Activated CD4-positive, alpha-beta T cell treated with anti-CD3 and anti-CD28 coated beads for 1 hour (primary cell): ENCODE results near the gene CABLES1.
"Not testable (repeated sequence)": the region's sequence is repeated elsewhere in the genome, so short reads cannot be mapped to it uniquely, and the experiment has no call there.

ENCODE experiments used
- DNase-seq: peaks from one replicate; pipeline ENCODE4 v3.0.0-alpha.2; 2020

The CABLES1 gene, protein sequence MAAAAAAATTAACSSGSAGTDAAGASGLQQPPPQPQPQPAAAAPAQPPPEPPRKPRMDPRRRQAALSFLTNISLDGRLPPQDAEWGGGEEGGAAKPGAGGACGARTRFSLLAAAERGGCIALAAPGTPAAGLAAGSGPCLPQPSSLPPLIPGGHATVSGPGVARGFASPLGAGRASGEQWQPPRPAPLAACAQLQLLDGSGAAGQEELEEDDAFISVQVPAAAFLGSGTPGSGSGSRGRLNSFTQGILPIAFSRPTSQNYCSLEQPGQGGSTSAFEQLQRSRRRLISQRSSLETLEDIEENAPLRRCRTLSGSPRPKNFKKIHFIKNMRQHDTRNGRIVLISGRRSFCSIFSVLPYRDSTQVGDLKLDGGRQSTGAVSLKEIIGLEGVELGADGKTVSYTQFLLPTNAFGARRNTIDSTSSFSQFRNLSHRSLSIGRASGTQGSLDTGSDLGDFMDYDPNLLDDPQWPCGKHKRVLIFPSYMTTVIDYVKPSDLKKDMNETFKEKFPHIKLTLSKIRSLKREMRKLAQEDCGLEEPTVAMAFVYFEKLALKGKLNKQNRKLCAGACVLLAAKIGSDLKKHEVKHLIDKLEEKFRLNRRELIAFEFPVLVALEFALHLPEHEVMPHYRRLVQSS

DNA sequence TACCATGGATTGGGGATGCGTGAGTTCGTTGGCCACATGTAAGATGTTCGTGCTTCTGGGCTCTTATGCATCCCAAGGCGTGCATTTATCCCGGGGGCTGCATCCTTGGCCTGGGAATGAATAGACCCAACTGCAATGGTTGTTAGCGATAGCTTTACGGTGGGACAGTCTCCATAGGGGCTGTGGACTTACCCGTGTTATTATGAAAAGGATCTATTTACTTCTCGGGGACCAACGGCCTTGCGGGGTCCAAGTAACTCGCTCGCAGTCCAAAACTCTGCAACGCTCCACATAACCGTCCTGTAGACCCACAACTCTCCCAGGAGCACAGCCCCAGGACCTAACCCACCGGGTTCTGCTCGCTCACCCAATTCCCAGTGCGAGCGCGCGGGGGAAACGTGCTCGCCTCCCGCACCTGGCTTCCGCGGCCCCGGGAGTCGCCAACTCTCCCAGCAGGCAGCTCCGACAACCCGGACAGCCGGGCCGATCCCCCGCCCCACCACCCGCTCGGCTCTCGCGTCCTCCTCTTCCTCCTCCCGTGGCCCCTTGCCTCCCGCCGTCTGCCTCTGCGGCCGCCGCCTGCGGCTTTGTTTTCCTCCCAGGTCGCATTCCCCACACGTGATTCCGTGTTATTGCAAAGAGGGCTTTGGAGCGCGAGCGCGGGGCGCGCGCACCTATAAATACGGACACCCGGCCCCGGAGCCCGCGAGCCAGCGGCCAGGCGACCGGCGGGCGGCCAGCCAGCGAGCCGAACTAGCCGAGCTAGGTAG lies at the start of gene CABLES1:
Gene CABLES1 (plus strand): TSS at position 706 of the 770 bp plus-strand sequence. CDS start 278 bp downstream, outside the sequence.
- no peak for DNase-seq

DNA sequence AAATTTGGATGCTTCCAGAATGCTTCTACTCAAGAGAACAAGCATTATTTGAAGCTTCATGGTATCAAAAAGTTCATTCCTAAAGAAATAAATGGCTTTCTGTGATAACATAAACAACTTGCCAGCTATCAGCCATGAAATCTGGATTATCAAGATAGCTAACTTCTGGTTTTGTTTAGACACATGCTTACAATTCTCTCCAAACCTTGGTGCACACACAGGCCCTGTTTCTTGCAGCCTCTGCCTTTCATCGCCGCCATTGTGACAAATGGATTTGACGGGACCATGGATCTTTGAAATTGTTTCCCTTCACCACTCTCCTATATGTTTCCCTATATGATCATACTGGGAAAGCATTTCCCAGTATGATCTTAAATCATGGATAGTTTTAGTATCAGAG lies 47.9 kb upstream of the CABLES1 start:
- DNase-seq: no peak

DNA sequence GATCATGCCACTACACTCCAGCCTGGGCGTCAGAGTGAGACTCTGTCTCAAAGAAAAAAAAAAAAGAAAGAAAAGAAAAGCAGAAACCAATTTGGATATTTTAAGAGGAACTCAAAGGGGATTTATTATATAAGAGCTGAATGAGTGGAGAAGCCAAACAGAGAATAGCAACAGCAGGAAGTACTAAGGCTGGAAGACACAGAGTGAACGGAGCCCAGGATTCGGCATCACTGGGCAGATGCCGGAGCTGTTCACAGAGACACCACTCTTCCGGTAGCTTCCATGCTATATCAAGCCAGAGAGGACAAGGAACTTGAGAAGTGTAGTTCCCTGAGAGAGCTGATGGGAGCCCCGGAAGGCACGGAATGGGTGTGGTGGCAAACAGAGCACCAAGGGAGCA lies 47.0 kb upstream of the CABLES1 start:
- no peak for DNase-seq

DNA sequence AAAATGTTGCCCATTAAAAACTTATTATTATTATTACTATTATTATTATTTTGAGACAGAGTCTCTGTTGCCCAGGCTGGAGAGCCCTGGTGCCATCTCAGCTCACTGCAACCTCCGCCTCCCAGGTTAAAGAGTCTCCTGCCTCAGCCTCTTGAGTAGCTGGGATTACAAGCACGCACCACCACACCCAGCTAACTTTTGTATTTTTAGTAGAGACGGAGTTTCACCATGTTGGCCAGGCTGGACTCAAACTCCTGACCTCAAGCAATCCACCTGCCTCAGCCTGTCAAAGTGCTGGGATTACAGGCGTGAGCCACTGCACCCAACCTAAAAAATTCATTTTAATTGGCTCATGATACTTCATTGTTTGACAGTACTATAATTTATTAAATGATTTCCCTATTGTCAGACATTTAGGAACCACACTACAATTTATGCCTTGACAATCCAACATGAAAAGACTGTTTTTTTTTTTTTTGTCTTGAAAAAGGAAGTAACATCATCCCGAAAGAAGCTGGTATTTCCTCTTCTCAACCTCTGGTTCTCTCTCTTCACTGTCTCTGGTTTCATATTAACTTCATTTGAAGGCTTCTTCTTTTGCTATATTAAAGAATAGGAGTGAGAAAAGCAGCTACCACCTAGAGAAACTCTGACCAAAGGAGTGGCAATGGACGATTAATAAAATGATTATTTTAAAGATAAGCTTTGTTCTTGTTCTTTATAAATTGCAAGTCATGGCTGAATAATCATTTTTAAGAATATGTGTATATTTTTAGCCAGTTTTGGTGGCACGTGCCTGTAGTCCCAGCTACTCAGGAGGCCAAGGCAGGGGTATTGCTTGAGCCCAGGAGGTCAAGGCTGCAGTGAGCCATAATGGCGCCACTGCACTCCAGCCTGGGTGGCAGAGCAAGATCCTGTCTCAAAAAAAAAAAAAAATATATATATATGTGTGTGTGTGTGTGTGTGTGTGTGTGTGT lies 44.0 kb upstream of the CABLES1 start:
- DNase-seq: not testable (repeated sequence)

DNA sequence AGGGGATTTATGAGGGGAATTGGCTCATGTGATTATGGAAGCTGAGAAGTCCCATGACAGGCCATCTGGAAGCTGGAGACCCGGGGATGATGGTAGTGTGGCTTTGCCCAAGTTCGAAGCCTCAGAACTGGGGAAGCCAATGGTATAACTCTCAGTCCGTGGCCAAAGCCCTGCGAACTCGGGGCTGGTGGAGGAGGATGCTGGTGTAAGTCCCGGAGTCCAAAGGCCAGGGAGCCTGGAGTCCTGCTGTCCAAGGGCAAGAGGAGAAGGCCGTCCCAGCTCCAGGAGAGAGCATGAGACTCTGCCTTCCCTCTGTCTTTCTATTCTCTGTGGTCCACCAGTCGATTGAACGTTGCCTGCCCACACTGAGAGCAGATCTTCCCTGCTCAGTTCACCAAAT lies 43.2 kb upstream of the CABLES1 start:
- DNase-seq: no peak

DNA sequence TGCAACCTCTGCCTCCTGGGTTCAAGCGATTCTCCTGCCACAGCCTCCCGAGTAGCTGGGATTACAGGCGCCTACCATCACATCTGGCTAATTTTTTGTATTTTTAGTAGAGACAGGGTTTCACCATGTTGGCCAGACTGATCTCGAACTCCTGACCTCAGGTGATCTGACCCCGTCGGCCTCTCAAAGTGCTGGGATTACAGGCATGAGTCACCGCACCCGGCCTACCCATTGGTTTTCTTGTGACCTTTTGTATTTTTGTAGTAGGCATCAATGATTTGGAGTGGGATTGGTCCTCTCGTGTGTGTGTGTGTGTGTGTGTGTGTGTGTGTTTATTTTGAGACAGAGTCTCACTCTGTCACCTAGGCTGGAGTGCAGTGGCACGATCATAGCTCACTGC lies 42.2 kb upstream of the CABLES1 start:
- DNase-seq: not testable (repeated sequence)

DNA sequence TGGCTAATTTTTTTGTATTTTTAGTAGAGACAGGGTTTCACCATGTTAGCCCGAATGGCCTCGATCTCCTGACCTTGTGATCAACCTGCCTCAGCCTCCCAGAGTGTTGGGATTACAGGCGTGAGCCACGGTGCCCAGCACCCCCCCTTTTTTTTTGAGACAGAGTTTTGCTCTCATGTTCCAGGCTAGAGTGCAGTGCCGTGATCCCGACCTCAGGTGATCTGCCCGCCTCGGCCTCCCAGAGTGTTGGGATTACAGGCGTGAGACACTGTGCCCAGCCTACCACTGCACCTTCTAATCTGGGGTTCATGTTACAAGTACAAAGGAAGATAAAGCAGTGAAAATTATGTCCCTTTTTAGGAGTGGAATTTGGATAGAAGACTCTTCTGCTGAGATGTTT lies 41.5 kb upstream of the CABLES1 start:
- no peak for DNase-seq

DNA sequence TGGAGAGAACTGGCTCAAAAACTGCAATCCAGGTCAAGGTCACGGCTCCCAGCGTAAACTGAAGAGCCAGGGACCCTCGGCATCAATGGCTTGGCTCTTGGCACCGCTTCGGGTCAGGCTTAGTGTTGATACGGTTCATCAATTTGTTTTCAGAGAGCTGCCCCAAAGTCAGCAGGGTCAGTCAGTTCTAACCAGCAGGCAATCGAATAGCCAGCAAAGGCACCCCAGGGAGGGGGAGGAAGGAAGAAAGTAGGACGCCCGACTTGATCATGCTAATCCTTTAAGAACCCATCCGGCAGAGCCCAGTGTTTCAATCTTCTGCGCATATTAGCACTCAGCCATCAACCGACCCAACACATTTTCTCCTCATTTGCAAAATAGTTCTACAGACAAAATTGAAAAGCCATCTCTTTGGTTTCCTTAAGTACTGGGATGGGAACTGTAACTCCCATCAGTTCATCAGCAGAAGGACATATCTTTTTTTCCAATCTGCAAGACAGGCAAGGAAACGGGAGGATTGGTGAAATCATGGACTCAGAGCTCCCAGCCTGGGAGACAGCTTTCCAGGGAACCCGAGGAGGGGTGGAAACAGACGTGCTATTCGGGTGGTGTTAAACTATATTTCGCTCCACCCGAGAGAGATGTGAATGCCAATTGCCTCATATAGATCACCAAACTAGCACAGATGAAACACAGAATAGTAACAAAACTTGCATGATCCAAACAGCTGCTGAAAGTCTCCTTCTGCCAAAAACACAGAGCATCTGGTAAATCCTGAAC lies 40.7 kb upstream of the CABLES1 start:
- DNase-seq: no peak

DNA sequence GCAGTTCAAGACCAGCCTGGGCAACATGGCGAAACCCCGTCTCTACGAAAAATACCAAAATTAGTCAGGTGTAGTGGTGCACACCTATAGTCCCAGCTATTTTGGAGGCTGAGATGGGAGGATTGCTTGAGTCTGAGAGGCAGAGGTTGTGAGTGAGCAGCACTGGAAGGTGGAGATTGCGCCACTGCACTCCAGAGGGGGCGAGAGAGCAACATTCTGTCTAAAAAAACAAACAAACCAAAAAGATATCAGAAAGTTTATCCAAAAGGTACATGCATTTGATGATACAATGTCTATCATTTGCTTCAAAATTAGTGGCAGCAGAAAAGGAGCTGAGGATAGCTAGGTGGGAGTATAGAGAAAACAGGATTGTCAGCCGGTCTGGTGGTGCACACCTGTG lies 39.8 kb upstream of the CABLES1 start:
- no peak for DNase-seq

DNA sequence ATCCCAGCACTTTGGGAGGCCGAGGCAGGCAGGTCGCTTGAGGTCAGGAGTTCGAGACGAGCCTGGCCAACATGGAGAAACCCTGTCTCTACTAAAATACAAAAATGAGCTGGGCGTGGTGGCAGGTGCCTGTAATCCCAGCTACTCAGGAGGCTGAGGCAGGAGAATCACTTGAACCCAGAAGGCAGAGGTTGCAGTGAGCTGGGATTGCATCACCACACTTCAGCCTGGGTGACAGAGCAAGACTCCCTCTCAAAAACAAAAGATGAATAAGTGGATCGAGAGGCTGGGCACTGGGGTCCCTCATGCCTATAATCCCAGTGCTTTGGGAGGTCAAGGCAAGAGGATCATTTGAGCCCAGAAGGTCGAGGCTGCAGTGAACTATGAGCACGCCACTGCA lies 38.3 kb upstream of the CABLES1 start:
- not testable (repeated sequence) for DNase-seq

DNA sequence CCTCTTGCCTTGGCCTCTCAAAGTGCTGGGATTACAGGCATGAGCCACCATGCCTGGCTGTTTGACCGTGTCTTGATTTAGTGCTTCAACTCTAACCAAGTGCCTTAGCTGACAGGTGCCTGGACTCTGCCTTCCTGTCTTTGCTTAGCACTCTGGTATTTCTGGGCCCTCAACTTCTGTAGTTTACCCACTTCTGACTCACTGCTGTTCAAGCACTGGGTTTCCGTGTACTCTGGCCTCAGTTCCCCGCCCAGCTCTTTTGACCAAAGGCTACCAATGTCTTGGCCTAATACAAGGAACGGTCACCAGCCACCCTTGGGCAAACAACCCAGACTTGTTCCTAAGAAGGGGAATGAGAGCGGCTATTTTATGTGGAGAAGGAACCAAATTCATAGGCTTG lies 35.7 kb upstream of the CABLES1 start:
- DNase-seq: no peak

DNA sequence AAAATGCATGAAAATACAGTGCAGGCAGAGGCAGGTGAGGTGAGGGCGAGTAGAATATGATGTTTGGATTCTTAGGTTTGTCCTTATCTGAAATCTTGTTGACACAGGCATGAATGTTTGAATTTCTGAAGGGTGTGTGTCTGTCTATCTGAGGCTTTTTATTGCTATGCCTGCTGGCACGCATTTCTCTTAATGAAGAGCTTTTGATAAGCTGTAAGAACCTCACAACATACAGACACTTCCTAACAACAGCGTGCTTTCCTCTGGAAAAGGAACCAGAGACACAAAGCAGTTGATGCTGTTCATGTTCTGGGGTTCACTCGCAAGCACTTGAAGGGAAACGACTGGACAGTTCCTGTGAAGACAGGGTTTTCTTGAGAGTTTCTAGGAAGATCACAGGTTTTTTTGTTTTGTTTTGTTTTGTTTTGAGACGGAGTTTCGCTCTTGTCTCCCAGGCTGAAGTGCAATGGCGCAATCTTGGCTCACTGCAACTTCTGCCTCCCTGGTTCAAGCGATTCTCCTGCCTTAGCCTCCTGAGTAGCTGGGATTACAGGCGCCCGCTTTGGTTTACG lies 33.3 kb upstream of the CABLES1 start:
- DNase-seq: no peak

DNA sequence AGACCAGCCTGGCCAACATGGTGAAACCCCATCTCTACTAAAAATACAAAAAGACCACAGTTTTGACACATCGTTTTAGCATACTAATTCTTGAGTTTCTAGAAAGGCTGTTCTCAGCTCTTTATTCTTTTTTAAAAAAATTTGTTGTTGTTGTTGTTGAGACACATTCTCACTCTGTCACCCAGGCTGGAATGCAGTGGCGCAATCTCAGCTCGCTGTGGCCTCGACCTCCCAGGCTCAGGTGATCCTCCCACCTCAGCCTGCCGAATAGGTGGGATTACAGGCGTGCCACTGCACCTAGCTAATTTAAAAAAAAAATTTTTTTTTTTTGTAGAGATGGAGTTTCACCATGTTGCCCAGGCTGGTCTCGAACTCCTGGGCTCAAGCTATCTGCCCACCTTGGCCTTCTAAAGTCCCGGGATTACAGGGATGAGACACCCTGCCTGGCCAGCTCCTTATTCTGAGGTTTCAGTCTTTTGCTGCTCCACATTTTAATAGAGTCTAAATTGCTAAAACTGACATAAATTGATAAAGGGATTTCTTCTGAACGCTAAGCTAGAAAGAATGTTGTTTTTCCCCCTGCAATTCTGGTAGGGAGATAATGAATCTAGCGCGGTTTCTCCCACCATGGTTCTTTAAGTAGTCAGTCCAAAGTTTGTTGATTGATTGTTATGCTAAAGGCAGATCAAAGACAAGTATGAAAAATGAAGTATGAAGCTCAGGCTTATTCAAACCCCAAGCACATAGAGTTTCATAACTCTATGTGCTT lies 32.6 kb upstream of the CABLES1 start:
- DNase-seq: no peak

DNA sequence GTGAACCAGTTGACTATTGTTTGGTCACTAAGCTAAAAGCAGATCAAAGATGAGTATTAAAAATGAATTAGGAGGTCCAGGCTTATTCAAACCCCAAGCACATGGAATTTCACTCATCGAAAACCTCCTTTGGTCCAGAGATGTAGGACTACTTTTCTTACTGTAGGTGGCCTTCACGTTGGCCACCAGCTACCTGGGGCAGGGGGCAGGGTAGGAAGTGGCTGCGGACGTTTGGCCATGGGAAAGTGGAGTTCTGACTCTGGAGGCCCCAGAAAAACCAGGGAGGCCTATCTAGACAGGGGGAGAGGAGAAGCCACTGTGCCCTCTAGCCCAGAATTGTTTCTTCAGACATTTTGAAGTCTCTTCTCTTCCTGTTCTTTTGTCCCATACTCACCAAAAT lies 31.8 kb upstream of the CABLES1 start:
- DNase-seq: no peak

DNA sequence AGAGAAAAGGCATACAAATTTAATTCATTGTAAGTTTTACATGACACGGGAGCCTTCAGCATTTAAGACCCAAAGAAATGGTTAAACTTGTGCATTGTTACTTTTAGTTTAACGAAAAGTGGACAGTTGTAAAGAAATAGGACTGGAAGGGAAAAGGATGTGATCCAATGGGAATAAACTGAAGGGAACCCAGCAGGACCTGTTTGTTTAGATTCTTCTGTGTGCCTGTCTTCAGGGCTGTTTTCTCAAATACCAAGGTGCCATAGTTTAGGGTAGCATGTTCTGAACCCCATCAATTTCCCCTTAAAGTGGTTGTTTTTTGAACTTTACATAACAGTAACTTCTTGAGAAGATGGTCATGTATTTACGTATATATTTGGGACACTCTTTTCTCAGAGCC lies 30.3 kb upstream of the CABLES1 start:
- no peak for DNase-seq

DNA sequence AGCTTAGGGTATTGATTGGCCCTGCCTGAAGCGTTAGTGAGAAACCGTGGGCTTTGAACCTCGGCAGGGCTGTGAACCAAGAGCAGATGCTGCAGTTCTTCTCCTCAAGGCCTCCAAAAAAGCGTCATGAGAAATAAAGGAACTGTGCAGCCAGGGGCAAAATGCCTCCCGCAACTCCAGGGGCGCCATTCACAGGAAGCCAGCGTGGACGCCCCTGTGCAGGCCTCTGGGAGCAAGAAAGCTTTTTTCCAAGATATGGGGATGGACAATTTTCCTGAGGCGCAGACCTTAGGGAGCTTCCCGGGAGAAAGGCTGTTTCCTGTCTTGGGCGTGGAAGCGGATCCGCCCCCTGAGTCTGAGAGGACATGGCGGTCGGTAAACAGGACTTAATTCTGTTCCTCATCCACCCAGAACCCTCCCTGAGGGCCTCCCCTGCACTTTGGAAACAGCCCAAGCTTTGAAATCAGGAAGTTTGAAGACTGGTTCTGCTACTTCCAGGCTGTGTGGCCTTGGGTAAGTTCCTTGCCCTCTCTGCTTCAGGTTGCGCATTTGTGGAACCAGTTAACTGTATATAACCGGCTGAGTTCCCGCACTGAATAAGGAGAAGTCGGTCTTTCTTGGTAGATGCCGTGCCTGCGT lies 29.6 kb upstream of the CABLES1 start:
- DNase-seq: no peak

DNA sequence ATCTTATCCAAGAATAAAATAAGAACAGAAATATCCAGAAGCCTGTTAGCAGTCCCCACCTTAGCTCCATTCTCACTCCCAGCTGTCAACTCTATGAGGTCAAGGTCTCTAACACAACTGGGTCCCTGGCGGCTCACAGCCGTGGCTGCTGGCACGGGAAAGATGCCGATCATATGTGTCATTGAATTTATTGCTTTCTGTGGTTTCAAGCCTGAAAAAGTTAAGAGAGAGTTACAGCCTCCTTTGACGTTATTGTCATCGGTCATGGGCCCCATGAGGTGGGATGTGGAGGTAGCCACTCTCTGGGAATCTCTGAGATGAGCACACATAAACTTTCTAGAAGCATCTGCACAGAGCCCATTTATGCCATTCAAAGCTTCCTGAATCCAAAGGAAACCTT lies 28.7 kb upstream of the CABLES1 start:
- no peak for DNase-seq

DNA sequence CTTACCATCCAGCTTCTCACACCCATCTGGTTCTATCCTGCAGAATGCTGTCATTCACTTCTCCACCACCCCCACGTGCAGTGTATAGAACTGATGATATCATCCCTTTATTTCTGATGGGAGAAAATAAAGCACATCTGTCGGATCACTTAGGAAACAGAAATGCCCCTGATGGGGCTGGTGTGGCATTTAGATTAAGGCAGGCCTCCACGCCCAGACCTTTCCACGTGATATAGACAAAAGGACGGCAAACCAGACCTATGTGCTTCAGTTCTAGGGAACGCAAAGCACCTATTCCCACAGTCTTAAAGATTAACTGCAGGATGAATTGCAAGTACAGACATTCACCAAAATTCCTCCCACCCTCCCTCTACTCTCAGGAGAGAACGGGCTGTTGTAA lies 27.6 kb upstream of the CABLES1 start:
- no peak for DNase-seq

DNA sequence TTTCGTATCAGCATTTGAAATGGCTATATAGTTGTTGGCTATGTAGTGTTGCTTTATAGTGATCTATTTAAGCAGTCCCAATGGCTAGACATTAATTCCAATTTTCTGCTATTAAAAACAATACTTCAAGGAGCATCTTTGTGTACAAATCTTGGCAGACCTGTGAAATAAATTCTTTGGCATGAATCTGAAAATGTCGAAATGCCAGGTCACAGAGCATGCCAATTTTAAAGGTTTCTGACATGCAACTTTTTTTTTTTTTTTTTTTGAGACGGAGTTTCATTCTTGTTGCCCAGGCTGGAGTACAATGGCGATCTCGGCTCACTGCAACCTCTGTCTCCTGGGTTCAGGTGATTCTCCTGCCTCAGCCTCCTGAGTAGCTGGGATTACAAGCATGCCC lies 26.8 kb upstream of the CABLES1 start:
- DNase-seq: no peak

DNA sequence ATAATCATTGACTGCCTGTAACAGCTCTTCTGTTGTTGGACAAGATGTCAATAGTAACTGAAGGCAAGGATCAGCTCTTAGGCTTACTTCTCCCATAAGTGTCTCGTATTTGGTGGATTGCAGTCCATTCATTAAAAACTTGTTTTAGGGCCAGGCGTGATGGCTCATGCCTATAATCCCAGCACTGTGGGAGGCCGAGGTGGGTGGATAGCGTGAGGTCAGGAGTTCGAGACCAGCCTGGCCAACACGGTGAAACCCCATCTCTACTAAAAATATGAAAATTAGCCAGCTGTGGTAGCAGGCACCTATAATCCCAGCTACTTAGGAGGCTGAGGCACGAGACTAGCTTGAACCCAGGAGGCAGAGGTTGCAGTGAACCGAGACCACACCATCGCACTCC lies 26.1 kb upstream of the CABLES1 start:
- not testable (repeated sequence) for DNase-seq
